ENCODE data around the gene B3GAT1. TPM values are rescaled to one million over a fixed set of nuclear protein-coding genes. Genes with fewer than 3 reads are reported as not detected.

The B3GAT1 gene
- total RNA-seq, 1 experiment from 2014 or later = not detected

DNA sequence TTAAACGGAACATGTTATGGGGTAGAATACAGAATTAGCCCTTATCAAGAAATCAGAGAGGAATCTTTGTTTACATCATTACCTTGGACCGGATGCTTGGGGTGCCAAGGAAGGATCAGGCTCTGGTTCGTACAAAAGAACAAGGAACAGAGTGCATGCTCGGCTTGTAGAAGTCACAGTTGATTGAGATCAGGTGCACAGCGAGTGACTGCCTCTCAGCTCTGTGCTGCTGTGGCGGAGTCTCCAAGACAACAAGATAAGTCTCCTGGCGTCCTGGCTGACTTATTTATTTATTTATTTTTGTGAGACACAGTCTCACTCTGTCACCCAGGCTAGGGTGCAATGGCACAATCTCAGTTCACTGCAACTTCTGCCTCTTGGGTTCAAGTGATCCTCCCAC, 48.5 kb downstream of the B3GAT1 start:
- no peaks in the 10 kb centered on the region for H3K79me2 ChIP-seq (ENCODE audit: insufficient read depth, low read length)
- no TSS peak for BruUV-seq (replicated peaks)
- no peak overlapping the region for H3K9ac ChIP-seq (ENCODE audit: low read length)
- ChIA-PET RAD21 (ENCODE audit: low non-redundant PET in 1 of 2, low total read pairs in 2 of 2, uncharacterized antibody in 2 of 2, unreplicated experiment in 2 of 2) (no interaction called here), CTCF (no interaction called here), POLR2A (no interaction called here)
- H3K9me2 ChIP-seq (ENCODE audit: insufficient read depth) = no peaks in the 10 kb centered on the region
- ATAC-seq (no peak), DNase-seq (ENCODE audit: low read depth, low spot score) (no peak)
- intact Hi-C loops (cut with micrococcal nuclease) = loop anchor here (5.0 kb wide), 3 partner anchors 229 to 504 kb away; no protein-coding TSS in a partner anchor
- no peaks in the 10 kb centered on the region for H3K4me1 ChIP-seq (ENCODE audit: control insufficient read depth in 1 of 2, insufficient read depth in 2 of 2, low read length in 2 of 2)
- H3K4me2 ChIP-seq (ENCODE audit: low read length) = no peak overlapping the region
- no peaks in the 10 kb centered on the region for H4K20me1 ChIP-seq (ENCODE audit: insufficient read depth)
- no peak overlapping the region for H3K27ac ChIP-seq (ENCODE audit: low read depth, low read length)
- TF ChIP-seq, protein P1, sequence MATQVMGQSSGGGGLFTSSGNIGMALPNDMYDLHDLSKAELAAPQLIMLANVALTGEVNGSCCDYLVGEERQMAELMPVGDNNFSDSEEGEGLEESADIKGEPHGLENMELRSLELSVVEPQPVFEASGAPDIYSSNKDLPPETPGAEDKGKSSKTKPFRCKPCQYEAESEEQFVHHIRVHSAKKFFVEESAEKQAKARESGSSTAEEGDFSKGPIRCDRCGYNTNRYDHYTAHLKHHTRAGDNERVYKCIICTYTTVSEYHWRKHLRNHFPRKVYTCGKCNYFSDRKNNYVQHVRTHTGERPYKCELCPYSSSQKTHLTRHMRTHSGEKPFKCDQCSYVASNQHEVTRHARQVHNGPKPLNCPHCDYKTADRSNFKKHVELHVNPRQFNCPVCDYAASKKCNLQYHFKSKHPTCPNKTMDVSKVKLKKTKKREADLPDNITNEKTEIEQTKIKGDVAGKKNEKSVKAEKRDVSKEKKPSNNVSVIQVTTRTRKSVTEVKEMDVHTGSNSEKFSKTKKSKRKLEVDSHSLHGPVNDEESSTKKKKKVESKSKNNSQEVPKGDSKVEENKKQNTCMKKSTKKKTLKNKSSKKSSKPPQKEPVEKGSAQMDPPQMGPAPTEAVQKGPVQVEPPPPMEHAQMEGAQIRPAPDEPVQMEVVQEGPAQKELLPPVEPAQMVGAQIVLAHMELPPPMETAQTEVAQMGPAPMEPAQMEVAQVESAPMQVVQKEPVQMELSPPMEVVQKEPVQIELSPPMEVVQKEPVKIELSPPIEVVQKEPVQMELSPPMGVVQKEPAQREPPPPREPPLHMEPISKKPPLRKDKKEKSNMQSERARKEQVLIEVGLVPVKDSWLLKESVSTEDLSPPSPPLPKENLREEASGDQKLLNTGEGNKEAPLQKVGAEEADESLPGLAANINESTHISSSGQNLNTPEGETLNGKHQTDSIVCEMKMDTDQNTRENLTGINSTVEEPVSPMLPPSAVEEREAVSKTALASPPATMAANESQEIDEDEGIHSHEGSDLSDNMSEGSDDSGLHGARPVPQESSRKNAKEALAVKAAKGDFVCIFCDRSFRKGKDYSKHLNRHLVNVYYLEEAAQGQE (IDR thresholded peaks at IDR 0.05; ENCODE audit: low read depth) = no peak
- no peak for TF ChIP-seq POLR2AphosphoS5 (IDR thresholded peaks at IDR 0.05; ENCODE audit: low read depth, low read length)
- H3K4me3 ChIP-seq (replicated peaks in 1 of 2; ENCODE audit: low read depth in 1 of 2, low read length in 2 of 2) = no peak overlapping the region
- no peaks in the 10 kb centered on the region for H3K9me3 ChIP-seq (ENCODE audit: control insufficient read depth in 1 of 2, insufficient read depth in 1 of 2, low read depth in 1 of 2, low read length in 2 of 2)
- no peaks in the 10 kb centered on the region for H3K36me3 ChIP-seq (ENCODE audit: control insufficient read depth in 1 of 2, insufficient read depth in 2 of 2, low read length in 2 of 2)
- no peak overlapping the region for H2AFZ ChIP-seq (ENCODE audit: low read depth, low read length, poor library complexity, severe bottlenecking)
- no peaks in the 10 kb centered on the region for H3K27me3 ChIP-seq (ENCODE audit: insufficient read depth, low read length)

DNA sequence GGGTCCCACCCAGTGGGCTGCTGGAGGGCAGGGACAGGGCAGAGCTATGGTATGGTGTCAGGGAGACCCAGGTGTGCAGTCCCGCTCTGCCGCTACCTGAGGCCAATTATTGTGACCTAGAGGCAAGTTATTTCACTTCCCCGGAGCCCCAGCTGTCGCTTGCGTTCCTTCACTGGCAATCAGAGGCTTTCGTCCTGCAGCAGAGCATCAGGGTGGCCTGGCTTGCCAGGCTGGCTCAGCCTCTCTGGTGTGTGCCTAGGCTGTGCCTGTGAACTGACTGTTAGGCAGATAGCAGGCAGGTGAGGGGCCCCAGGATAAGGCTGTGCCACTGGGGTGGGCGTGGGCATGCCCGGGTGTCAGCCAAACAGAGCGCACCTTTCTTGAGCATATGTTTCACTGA, 48.9 kb downstream of the B3GAT1 start:
- BruUV-seq (replicated peaks) = no TSS peak
- ChIA-PET CTCF (no interaction called here), POLR2A (no interaction called here)

More for the DNA sequence above, 48.9 kb downstream of the B3GAT1 start:
- Histone ChIP-seq H3K4me2 (ENCODE audit: low read length) (no peak overlapping the region), H3K36me3 (ENCODE audit: control insufficient read depth in 1 of 2, insufficient read depth in 2 of 2, low read length in 2 of 2) (no peaks in the 10 kb centered on the region), H2AFZ (ENCODE audit: low read depth, low read length, poor library complexity, severe bottlenecking) (no peak overlapping the region), H3K9me3 (ENCODE audit: control insufficient read depth in 1 of 2, insufficient read depth in 1 of 2, low read depth in 1 of 2, low read length in 2 of 2) (no peaks in the 10 kb centered on the region), H3K4me3 (replicated peaks in 1 of 2; ENCODE audit: low read depth in 1 of 2, low read length in 2 of 2) (no peak overlapping the region), H3K27ac (ENCODE audit: low read depth, low read length) (no peak overlapping the region), H3K79me2 (ENCODE audit: insufficient read depth, low read length) (no peaks in the 10 kb centered on the region), H4K20me1 (ENCODE audit: insufficient read depth) (no peaks in the 10 kb centered on the region), H3K9me2 (ENCODE audit: insufficient read depth) (no peaks in the 10 kb centered on the region), H3K27me3 (ENCODE audit: insufficient read depth, low read length) (no peaks in the 10 kb centered on the region), H3K4me1 (ENCODE audit: control insufficient read depth in 1 of 2, insufficient read depth in 2 of 2, low read length in 2 of 2) (no peaks in the 10 kb centered on the region), H3K9ac (ENCODE audit: low read length) (no peak overlapping the region)
- intact Hi-C loops (cut with micrococcal nuclease) = loop anchor here (5.0 kb wide), 3 partner anchors 229 to 504 kb away; no protein-coding TSS in a partner anchor
- RAD21 ChIA-PET (ENCODE audit: low non-redundant PET in 1 of 2, low total read pairs in 2 of 2, uncharacterized antibody in 2 of 2, unreplicated experiment in 2 of 2) = no interaction called here
- DNase-seq (ENCODE audit: low read depth, low spot score) (no peak), ATAC-seq (no peak)
- TF ChIP-seq, protein P2, sequence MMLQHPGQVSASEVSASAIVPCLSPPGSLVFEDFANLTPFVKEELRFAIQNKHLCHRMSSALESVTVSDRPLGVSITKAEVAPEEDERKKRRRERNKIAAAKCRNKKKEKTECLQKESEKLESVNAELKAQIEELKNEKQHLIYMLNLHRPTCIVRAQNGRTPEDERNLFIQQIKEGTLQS (IDR thresholded peaks at IDR 0.05) = no peak
- TF ChIP-seq FOSL1 (IDR thresholded peaks at IDR 0.05; ENCODE audit: low read depth) (no peak), SP1 (IDR thresholded peaks at IDR 0.05; ENCODE audit: low read depth) (no peak), EGR1 (IDR thresholded peaks at IDR 0.05; ENCODE audit: low read depth) (no peak), ELF1 (IDR thresholded peaks at IDR 0.05; ENCODE audit: borderline replicate concordance, low read depth) (no peak), POLR2A (IDR thresholded peaks at IDR 0.05; ENCODE audit: borderline replicate concordance, extremely low read depth, insufficient read depth, insufficient read length) (no peak), POLR2AphosphoS5 (IDR thresholded peaks at IDR 0.05; ENCODE audit: low read depth, low read length) (no peak), SRF (IDR thresholded peaks at IDR 0.05; ENCODE audit: low read depth) (no peak)

All from HCT116 (cell line).